ENCODE data around the gene LGALS9B.
"Not testable (repeated sequence)": the region's sequence is repeated elsewhere in the genome, so short reads cannot be mapped to it uniquely, and the experiment has no call there.

Gene LGALS9B

DNA sequence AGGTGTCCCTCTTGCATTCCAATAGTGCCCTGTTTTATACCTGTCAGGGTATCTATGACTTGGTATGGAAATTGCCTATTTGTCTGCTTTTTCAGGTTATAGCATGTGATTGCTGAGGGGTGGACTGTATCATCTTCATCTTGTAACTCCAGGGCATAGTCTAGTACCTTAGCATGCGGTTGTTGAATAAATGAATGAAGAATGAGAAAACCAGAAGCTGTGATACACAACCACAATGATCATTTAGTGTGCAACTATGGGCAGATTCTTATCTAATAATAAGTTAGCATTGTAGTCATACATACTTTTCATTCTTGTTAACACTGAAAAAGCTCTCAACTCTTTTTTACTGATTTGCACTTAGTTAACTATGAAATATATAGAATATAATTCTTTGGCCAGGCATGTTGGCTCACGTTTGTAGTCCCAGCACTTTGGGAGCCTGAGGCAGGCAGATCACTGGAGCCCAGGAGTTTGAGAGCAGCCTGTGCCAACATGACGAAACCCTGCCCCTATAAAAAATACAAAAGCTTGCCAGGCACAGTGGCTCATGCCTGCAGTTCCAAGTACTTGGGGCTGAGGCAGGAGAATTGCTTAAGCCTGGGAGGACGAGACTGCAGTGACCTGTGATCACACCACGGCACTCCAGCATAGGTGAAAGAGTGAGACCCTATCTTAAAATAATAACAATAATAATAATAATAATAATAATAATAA is 65.9 kb downstream of the LGALS9B start:
- not testable (repeated sequence) for DNase-seq

DNA sequence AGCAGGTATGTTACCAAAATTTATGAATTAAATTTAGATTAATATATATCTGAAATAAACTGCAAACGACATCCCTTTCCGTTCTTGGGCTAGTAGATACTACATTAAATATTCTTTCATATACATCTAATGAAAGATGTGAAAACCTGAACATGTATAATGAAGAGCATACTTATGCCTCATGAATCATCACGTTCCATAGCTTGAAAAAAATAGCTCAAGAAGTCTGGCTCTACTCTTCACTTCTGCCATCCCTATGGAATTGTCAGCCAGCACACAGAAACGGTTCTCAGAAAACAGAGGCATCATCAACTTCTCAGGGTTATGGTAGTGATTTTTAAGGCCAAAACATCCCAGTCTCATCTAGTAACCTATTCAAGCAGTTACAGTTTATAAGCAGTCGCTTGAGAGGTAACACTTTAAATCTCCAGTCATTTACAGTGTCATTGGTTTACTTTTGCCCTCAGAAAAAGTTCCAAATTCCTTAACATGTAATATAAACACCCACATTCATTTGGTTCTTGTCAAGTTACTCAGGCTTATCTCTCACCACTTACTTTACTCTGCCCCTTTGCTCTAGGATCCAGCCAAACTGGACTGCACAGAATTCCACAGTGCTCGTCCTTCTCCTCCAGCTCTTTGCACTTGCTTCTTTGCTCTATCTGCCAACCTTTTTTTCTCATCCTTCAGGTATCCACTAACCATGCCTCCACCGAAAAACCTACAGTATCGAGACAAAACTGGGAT is 66.6 kb downstream of the LGALS9B start:
- DNase-seq, result not testable (repeated sequence)

All from NCI-H446 treated with DMSO at 0.1 percent for 48 hours (cell line).